HG03432 (cell line): ENCODE results near the gene OR1F1.
"Not testable (repeated sequence)": the region's sequence is repeated elsewhere in the genome, so short reads cannot be mapped to it uniquely, and the experiment has no call there.

Experiments
- ATAC-seq: cut with Tn5 transposase; IDR thresholded peaks from one replicate; pipeline ENCODE4 v1.9.1; 2021; ENCODE audit warnings: mild to moderate bottlenecking, moderate library complexity; ENCODE audit not compliant: unreplicated experiment

Gene OR1F1

DNA sequence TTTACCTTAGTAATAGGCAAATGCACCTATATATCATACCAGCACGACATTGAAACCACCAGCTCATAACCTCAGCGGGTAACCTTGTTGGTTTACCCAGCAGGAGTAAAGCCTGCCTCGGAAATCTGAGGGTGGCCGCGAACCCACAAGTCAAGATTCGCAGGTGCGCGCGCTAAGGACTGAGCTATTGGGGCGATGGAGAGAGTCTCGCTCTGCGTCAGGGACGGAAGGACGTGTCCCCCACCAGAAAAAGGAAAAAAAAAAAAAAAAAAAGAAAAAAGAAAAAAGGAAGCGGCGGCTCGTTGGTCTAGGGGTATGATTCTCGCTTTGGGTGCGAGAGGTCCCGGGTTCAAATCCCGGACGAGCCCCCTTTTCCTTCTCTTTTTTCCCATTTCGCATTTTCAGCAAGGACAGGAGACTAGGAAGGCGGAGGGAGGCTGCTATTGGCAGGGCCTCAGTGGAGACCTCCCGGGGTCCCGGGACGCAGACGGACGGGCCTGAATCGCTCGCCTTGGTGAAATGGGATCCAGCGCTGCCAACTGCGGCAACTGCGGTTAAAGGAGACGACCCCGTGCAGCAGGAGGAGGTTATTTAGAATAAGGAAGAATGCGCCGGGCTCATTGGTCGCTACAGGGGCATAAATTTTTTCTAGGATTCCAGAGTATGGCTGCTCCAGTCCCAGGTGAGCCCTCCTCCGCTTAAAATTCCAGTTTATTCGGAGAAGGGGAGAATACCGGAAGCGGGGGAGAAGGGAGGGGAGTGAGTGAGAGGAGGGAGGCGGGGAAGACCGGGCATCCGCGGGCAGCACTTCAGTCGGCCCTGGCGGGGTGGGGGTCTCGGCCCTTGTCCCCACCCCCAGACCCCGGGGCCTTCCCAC is at the start of gene OR1F1:
Gene OR1F1, plus strand, starts transcription at position 407 of the 877 bp plus-strand sequence.
- no peak for ATAC-seq

DNA sequence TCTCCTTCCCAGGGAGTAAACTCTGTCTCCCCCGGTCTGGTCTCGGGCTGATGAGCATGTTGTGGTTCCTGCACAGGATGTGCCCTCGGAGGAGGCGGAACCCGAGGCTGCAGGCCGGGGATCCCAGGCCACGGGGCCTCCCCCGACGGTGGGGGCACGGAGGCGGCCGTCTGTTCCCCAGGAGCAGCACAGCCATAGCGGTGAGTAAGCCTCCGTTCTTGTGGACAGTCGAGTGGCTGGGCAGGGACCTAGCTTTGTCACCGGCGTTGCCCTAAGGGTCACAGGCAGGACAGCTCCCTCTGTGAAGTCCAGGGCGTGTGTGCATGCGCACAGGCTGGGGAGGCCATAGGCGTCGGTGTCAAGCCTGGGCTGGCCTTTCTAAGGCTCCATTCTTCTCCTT is 49.7 kb upstream of the OR1F1 start:
- ATAC-seq = no peak

DNA sequence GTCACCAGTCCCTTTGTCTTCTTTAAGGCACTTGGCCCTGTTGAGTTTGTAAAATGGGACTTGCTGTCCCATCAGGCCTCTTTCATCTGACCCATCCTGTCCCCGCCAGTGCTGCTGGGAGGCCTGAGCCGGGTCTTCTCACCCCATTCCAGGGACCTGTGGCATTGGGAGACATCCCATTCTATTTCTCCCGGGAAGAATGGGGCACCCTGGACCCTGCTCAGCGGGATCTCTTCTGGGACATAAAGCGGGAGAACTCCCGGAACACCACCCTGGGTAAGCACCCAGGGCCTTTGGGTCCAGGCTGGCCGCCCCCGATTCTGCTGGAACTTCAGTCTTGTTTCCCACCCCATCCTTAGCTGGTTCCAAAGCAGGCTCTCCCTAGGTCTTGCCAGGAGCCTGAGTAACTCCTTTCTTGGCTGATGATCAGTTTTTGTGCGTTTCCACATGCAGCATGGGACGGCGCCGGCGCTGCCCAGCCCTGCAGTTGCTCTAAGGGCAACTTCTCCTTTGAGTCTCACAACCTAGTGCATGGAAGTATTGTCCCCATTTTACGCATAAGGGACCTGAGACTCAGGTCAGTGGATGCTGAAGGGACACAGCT is 49.1 kb upstream of the OR1F1 start:
- no peak for ATAC-seq

DNA sequence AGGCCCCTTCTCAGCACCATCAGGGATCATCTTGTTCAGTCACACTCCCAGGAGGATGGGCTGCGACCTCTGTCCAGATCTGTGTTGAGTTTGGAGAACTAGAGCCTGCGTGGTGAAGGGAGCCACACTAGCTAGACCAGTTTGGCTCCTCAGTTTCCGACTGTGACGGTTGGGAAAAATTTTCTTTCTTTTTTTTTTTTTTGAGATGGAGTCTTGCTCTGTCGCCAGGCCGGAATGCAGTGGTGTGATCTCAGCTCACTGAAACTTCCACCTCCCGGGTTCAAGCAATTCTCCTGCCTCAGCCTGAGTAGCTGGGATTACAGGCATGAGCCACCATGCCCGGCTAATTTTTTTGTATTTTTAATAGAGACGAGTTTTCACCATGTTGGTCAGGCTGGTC is 48.4 kb upstream of the OR1F1 start:
- ATAC-seq = not testable (repeated sequence)

DNA sequence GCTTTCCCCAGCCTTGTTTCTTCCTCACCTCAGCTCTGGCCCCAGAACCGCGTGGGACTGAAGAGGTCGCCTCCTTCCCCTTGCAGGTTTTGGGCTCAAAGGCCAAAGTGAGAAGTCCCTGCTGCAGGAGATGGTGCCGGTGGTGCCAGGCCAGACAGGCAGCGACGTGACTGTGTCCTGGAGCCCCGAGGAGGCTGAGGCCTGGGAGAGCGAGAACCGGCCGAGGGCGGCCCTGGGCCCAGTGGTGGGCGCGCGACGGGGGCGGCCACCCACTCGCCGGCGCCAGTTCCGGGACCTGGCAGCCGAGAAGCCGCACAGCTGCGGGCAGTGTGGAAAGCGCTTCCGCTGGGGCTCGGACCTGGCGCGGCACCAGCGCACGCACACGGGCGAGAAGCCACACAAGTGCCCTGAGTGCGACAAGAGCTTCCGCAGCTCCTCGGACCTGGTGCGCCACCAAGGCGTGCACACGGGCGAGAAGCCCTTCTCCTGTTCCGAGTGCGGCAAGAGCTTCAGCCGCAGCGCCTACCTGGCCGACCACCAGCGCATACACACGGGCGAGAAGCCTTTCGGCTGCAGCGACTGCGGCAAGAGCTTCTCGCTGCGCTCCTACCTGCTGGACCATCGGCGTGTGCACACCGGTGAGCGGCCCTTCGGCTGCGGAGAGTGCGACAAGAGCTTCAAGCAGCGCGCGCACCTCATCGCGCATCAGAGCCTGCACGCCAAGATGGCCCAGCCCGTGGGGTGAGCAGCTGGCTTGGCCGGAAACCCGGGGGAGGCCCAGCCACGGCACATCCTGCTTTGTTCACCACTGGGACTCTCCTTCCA is 47.2 kb upstream of the OR1F1 start:
- ATAC-seq = no peak

DNA sequence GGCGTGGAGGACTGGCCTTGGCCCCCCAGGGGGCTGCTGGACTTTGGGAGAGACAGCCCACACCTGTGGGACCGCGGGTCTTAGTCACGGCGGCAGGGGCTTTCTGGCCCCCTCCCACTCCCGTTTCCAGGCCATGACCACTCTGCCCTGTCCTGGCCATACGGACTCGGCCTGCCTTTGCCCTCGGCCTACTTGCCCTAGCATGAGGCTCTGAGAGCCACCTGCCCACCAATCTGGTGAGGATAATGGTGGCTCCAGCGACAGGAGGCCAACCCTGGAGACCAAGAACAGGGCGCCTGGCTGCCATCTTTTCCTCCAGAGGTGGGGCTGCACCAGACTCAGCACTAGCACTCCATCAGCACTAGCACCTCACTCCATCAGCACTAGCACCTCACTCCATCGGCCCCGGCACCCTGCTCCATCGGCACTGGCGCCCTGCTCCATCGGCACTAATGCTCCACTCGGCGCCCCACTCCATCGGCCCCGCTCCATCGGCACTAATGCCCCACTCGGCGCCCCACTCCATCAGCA is 46.2 kb upstream of the OR1F1 start:
- no peak for ATAC-seq

DNA sequence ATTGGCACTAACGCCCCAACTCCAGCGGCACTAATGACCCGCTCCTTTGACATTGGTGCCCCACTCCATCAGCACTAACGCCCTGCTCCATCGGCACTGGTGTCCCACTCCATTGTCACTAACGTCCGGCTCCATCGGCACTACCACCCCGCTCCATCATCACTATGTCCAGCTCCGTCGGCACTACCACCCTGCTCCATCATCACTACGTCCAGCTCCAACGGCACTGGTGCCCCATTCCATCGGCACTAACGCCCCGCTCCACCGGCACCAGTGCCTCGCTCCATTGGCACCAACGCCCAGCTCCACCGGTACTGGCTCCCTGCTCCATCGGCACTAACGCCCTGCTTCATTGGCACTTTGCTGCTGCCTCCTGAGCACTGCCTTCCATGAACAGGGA is 45.7 kb upstream of the OR1F1 start:
- no peak for ATAC-seq

DNA sequence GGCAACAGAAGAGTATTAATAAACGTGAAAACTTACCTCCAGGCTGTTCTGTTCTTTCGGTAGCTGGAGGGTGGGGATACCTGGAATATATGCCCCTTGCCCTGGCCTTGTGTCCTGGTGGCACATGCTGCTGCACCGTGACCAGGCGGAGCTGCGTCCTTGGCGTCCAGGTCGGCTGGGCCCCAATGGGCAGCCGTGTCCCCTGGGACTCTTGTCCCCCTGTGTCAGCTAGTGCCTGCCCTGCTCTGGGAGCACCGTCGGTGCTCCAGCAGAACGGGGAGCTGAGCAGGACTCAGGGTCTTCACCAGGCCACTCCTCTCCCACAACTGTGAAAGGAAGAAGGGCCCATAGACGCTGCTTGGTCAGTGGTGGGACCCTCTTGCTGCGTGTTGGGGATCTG is 45.2 kb upstream of the OR1F1 start:
- ATAC-seq = no peak

DNA sequence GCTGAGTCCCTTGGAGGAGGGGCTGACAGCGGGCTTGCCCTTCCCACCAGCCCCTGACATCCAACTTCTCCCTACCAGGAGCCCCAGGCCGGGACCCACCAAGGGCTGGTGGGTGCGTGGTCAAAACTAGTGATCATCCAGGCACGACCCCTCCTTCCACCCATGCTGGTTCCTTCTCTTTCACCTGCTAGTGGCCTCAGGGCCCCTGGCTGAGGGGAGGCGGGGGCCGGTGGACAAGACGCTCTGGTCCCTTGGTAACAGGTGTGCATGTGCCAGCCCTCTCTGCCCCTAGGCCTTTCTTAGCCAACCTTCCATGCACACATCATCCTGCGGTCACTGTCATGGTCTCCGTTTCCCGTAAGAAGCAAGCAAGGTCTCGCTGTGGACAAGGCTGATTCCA is 44.8 kb upstream of the OR1F1 start:
- no peak for ATAC-seq

DNA sequence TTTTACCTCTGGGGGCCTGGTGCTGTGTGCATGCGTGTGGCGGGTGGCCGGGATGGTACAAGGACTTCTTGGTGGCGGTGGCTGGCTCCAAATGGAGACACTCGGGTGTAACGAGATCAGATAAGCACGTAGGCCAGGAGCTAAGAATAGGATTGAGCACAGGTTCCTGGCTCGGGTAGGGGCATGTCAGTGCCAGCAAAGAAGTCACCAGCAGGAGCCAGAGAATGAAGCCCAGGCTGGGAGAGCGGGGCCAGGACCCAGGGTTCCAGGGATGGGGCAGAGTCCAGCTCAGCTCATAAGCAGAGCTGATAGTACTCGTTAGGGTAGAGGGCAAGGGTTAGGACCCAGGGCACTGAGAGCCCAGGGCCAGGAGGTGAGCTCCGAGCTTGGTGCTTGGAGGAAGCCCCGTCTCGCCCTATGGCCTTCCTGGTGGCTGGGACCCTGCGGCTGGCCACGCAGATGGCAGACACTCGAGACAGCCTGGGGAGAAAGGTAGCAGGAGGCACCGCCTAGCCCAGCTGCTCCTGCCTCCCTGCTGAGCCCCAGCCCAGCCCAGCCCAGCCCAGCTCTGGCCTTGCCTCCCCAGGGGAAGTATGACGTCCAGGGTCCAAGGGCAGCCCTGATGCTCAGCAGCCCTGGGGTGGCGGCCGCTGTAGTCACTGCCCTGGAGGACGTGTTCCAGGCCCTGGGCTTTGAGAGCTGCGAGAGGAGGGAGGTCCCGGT is 44.2 kb upstream of the OR1F1 start:
- ATAC-seq = no peak

DNA sequence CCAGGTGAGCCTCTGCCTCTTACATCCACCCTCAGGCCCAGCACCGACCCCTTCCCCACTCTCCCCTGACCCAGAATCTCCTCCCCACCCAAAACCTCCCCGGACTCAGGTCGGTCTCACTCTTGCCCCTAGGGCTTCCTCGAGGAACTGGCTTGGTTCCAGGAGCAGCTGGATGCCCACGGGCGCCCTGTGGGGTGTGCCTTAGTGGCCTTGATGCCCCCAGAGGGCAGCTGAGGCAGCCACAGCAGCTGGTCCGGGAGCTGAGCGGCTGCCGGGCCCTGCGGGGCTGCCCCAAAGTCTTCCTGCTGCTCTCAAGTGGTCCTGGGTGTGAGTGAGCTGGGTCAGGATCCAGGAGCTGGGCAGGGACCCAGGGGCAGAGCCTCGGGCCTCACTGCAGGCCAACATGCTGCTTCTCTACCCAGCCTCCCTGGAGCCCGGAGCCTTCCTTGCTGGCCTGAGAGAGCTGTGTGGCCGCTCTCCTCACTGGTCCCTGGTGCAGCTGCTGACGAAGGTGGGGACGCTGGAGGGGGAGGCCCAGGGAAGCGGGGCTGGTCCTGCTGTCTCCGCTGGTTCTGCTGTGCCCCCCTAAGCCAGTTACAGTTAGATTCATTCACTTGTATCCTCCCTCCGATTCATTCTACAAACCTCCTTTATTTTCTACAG is 43.6 kb upstream of the OR1F1 start:
- ATAC-seq = no peak

DNA sequence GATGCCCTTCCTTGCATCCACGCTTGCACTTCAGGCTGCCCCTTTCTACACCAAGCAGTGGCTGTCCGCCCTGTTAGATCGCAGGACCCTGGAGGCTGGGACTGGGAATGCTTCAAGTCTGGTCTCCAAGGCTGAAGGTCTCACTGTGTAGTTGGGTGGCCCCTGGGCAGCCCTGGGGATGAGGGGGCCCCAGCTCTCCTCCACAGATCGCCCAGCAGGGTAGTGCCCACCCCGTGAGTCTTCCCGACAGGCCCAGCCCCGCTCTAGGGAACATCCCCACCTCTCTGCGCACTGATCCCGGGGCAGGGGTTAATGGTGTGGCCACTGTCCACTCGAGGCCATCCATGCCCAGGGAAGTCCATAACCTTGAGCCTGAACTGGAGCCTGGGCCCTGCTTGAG is 42.9 kb upstream of the OR1F1 start:
- no peak for ATAC-seq

DNA sequence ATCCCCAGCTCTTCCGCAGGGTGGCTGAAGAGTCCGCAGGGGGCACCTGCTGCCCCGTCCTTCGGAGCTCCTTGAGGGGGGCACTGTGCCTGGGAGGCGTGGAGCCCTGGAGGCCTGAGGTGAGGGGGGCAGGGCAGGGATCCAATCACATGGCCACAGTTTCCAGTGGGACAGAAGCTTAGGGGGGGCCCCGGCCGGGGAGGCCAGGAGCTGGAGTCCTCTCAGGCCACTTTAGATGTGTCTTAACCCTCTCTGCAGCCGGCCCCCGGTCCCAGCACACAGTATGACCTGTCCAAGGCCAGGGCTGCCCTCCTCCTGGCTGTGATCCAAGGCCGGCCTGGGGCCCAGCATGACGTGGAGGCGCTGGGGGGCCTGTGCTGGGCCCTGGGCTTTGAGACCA is 42.3 kb upstream of the OR1F1 start:
- ATAC-seq = no peak

DNA sequence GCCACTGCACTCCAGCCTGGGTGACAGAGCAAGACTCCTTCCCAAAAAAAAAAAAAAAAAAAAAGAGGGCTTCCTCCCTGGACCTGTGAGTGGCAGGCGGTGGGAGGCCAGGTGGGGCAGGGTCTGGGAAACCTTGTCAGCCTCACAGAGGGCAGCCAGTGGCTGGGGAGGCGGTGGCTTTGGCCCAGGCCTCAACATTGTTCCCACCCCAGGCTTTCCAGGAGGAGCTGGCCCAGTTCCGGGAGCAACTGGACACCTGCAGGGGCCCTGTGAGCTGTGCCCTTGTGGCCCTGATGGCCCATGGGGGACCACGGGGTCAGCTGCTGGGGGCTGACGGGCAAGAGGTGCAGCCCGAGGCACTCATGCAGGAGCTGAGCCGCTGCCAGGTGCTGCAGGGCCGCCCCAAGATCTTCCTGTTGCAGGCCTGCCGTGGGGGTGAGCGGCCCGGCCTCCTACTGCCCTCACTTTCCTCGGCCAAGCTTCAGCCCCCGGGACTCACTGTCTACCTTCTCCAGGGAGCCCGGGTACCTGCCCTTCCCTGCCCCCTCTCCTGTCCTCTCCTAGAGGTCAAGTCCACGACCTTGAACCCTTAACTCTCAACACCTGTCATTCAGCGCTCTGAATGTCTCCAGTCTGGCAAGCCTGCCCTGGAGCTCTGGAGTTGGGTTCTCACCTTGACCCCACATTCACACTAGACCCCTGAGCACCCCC is 40.8 kb upstream of the OR1F1 start:
- ATAC-seq = no peak

DNA sequence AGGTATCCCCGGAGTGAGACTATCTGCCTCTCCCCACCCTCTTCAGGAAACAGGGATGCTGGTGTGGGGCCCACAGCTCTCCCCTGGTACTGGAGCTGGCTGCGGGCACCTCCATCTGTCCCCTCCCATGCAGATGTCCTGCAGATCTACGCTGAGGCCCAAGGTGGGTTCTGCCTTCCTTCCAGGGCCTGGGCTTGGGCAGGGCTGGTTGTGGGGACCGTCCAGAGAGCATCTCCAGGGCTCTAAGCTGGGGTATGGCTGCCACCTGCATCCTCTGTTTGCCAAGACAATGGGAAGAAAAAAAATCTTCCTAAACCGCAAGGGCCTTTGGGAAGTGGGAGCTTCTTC is 40.3 kb upstream of the OR1F1 start:
- ATAC-seq = no peak

DNA sequence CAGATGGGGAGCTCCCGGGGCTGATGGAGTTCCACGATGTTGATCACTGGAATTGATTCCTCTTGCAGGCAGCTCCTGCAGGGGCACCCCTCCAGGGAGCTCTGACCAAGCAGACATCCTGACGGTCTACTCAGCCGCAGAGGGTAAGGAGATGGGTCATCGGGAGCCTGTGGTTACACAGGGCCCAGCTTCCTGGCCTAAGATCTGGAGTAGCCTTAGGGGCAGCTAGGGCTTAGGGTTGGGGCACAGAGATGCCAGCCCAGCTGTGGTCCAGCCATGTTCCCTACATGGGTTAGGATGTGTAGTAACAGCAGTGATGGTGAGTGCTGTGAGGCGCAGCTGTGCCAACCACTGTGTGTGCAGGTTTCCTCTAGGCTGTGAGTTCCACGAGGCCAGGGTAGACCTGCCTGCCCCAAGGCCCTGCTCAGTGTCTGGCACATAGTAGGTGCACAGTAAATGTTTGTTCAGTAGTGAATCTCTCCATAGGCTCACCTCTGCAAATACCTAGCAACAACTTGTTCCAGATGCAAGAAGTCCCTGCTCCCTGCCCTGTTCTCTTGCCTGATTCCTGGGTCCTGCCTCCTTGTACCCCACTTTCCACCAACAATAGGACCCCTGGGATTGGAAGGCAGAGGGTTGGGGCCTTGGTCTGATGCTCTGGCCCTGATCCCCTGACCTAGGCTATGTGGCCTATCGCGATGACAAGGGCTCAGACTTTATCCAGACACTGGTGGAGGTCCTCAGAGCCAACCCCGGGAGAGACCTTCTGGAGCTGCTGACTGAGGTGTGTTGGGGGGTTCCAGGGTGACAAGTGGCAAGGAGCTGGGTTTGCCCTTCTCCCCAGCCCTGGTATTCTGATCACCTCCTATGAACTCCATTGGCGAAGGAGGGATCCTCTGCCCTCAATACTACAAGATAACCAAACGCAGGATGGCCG is 39.5 kb upstream of the OR1F1 start:
- no peak for ATAC-seq

DNA sequence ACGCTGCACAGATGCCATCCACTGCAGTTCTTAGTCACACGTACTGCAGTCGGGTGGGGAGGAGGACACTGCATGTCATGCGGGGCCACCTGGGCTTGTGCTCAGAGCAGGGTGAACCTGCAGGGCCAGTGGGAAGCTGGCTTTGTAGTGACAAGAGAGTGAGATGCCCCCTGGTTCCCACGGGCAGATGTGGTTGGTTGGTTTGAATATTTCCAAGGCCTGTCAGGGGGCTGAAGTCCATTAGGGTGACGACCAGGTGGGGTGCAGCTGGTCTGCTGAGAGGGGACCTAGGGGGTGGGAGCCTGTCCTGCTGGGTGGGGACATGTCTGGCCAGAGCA is 38.8 kb upstream of the OR1F1 start:
- no peak for ATAC-seq

DNA sequence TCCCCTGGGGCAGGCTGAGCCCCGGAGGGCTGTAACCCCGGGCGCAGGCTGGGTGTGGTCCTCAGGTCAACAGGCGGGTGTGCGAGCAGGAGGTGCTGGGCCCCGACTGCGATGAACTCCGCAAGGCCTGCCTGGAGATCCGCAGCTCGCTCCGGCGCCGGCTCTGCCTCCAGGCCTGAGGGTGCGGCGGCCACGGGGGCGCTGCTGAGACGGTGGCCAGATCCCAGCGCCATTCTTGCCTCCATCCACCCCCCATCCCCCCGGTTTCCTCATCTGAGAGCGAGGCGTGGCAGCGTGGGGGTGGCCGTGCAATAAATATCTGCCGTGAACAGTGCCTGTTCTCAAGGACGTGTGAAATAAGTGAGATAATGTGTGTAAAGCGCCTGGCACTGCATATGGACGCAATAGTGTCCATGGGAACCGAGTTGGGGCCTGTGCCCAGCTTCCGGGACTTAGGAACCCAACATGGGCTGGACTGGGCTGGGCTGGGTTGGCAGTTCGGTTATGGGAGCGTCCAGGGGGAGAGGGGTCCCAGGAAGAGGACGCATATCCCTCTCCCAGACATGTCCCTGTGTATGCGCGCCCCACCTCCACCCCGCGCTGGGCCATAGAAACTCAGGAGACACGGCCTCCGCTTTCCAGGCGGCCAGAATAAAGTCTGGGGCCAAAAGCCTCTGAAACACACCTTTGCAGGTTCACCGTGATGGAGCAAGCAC is 38.2 kb upstream of the OR1F1 start:
- peak; percentile 26 for ATAC-seq
